Measurements from ENCODE around the gene GAS2.

DNA sequence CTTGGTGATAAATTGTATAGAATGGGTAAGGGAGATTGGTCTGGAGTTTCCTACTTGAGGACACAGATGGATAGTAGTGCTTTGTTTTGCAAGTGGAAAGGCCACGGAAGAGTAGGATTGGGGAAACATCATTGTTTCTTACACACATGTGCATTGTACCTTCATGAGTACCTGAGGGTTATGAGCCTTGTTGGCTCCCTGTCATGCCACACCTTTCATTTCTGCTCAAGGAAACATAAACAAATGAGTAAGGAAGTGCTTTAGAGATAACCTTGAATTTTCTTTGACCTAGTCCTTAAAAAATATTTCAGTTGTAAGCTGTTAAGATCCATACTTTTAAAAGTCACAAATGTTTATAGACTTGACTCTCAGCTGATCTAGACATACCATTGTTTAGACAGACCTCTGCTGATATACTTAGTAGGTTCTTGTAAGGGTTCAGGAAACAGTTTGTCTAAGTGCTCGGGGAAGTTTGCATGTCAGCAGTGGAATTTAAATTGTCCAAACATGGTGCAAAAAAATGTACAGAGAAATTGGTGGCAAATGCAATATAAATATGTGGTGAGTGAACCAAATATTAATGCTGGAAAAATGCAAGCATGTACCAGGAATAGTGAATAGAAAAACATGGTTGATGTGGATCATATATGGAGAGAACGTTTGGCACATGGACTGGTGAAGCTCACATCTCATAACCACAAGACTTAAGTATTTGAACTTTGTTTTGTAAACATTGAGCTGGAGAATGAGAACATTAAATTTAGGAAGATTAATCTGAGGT lies 40.9 kb downstream of the GAS2 start:
- TF ChIP-seq POLR2A (IDR thresholded peaks at IDR 0.05; ENCODE audit: low read depth, low read length) (no peak), CHD1 (IDR thresholded peaks at IDR 0.05; ENCODE audit: low read depth, low read length) (no peak), FOS (IDR thresholded peaks at IDR 0.05; ENCODE audit: low read depth, low read length) (no peak), MXI1 (IDR thresholded peaks at IDR 0.05; ENCODE audit: borderline replicate concordance, low read depth, low read length) (no peak), RCOR1 (IDR thresholded peaks at IDR 0.05; ENCODE audit: insufficient replicate concordance, low read length) (no peak)
- TF ChIP-seq, protein P1, sequence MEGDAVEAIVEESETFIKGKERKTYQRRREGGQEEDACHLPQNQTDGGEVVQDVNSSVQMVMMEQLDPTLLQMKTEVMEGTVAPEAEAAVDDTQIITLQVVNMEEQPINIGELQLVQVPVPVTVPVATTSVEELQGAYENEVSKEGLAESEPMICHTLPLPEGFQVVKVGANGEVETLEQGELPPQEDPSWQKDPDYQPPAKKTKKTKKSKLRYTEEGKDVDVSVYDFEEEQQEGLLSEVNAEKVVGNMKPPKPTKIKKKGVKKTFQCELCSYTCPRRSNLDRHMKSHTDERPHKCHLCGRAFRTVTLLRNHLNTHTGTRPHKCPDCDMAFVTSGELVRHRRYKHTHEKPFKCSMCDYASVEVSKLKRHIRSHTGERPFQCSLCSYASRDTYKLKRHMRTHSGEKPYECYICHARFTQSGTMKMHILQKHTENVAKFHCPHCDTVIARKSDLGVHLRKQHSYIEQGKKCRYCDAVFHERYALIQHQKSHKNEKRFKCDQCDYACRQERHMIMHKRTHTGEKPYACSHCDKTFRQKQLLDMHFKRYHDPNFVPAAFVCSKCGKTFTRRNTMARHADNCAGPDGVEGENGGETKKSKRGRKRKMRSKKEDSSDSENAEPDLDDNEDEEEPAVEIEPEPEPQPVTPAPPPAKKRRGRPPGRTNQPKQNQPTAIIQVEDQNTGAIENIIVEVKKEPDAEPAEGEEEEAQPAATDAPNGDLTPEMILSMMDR (conservative IDR thresholded peaks at IDR 0.05; ENCODE audit: low read depth, low read length), result no peak
- TF ChIP-seq, protein P2, sequence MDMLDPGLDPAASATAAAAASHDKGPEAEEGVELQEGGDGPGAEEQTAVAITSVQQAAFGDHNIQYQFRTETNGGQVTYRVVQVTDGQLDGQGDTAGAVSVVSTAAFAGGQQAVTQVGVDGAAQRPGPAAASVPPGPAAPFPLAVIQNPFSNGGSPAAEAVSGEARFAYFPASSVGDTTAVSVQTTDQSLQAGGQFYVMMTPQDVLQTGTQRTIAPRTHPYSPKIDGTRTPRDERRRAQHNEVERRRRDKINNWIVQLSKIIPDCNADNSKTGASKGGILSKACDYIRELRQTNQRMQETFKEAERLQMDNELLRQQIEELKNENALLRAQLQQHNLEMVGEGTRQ (IDR thresholded peaks at IDR 0.05; ENCODE audit: low read depth, low read length), result no peak

All from IMR-90 (cell line).